ENCODE measurements around the gene SPATA13.
"Not testable (repeated sequence)": the region's sequence is repeated elsewhere in the genome, so short reads cannot be mapped to it uniquely, and the experiment has no call there.

The SPATA13 gene

DNA sequence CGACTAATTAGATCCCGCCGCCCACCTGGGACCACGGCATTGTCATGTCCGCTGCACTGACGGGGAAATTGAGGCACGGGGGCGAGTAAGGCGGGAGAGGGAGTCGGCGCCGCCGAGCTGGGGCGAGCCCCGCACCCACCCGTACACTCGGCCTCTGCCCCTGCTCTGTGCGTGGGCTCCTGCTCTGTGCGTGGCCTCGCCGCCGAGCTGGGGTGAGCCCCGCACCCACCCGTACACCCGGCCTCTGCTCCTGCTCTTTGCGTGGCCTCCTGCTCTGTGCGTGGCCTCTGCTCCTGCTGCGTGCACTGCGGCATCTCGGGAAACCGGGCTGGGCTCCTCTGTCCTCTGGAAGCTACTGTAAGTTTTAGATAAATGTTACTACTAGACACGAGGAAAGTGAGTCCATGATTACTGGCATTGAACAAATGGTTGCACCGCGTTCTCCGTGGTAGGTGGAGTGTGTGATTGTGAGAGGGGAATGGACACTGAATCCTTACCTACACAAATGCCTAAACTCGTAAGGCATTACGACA is 148.0 kb downstream of the SPATA13 start:
- peaks cover 5% of the 10 kb centered on the region for H3K27me3 Mint-ChIP-seq (ENCODE audit: low read depth)
- H3K36me3 Mint-ChIP-seq (ENCODE audit: low read depth) = peaks cover 18% of the 10 kb centered on the region
- peaks cover 17% of the 10 kb centered on the region for H3K4me1 Mint-ChIP-seq
- H3K27ac Mint-ChIP-seq = peak overlapping the region in 2 of 3 experiments; percentile 23 to 55
- no peak overlapping the region for H3K4me3 Mint-ChIP-seq
- H3K9me3 Mint-ChIP-seq = no peaks in the 10 kb centered on the region
- TF ChIP-seq, protein P1, sequence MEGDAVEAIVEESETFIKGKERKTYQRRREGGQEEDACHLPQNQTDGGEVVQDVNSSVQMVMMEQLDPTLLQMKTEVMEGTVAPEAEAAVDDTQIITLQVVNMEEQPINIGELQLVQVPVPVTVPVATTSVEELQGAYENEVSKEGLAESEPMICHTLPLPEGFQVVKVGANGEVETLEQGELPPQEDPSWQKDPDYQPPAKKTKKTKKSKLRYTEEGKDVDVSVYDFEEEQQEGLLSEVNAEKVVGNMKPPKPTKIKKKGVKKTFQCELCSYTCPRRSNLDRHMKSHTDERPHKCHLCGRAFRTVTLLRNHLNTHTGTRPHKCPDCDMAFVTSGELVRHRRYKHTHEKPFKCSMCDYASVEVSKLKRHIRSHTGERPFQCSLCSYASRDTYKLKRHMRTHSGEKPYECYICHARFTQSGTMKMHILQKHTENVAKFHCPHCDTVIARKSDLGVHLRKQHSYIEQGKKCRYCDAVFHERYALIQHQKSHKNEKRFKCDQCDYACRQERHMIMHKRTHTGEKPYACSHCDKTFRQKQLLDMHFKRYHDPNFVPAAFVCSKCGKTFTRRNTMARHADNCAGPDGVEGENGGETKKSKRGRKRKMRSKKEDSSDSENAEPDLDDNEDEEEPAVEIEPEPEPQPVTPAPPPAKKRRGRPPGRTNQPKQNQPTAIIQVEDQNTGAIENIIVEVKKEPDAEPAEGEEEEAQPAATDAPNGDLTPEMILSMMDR (IDR thresholded peaks at IDR 0.05; ENCODE audit: unreplicated experiment in 3 of 3) = no peak

DNA sequence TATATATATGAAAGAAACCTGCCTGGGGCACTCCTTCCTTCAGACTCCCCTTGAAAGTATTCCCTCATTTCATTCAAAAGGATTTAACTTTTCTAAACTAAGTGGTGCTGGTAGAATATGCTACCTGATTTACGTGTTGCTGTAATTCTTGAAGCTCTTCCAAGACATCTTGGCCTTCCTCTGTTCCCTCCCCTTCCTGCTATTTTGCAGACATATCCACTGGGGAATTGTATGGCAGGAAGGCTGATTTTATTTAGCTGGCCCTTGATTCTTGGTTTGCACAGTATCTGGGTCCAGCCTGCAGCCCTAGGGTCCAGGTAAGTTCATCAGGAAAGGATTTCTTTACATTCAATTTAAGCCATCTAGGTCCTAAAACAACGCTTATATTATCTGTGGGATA is 148.8 kb downstream of the SPATA13 start, which contains the start of gene C1QTNF9:
Gene C1QTNF9, plus strand, starts transcription at position 281 of the 400 bp plus-strand sequence. CDS start 6,424 bp downstream, outside the sequence.
- not testable (repeated sequence) for H3K27me3 Mint-ChIP-seq (ENCODE audit: low read depth); H3K9me3 Mint-ChIP-seq; H3K4me3 Mint-ChIP-seq
- H3K36me3 Mint-ChIP-seq (ENCODE audit: low read depth) = peaks cover 15% of the 10 kb centered on the region
- H3K4me1 Mint-ChIP-seq = peaks cover 17% of the 10 kb centered on the region
- H3K27ac Mint-ChIP-seq = peak within 1 kb of the TSS; percentile 13 to 55 (median 23)

DNA sequence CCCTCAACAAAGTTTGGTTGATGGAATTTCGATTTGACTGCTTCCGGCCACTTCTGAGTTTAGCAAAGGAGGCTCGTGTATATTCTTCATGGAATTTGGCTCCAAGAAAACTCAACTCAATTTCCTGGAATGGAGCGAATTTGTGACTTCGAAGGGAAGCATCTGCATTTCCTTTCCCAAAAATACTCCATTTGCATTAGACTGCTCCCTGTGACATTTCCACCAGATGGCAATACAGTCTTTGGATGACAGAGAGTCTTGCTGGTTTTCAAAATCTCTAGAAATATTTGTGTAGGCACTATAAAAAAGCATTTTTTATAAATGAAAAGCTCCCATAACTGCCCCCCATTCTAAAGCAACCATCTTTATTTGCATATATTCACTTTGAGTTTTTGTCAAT is 152.9 kb downstream of the SPATA13 start:
- no peak overlapping the region for H3K27ac Mint-ChIP-seq
- H3K36me3 Mint-ChIP-seq (ENCODE audit: low read depth) = peaks cover 4% of the 10 kb centered on the region
- H3K4me3 Mint-ChIP-seq = no peak overlapping the region
- peaks cover 3% of the 10 kb centered on the region for H3K9me3 Mint-ChIP-seq
- TF ChIP-seq, protein P1 (IDR thresholded peaks at IDR 0.05; ENCODE audit: unreplicated experiment in 3 of 3) = peak; percentile 21 to 33 (median 33)
- H3K4me1 Mint-ChIP-seq = peaks cover 10% of the 10 kb centered on the region
- peaks cover 5% of the 10 kb centered on the region for H3K27me3 Mint-ChIP-seq (ENCODE audit: low read depth)

GRCh38 chr13:24317835-24318234 is 157.3 kb downstream of the SPATA13 start:
- not testable (repeated sequence) for H3K4me3 Mint-ChIP-seq

GRCh38 chr13:24318878-24319277 is 158.4 kb downstream of the SPATA13 start:
- not testable (repeated sequence) for H3K4me1 Mint-ChIP-seq; H3K36me3 Mint-ChIP-seq (ENCODE audit: low read depth); H3K27ac Mint-ChIP-seq; H3K9me3 Mint-ChIP-seq; H3K27me3 Mint-ChIP-seq (ENCODE audit: low read depth); H3K4me3 Mint-ChIP-seq

More at GRCh38 chr13:24317835-24318234, 157.3 kb downstream of the SPATA13 start:
- not testable (repeated sequence) for H3K4me1 Mint-ChIP-seq; H3K27ac Mint-ChIP-seq; H3K36me3 Mint-ChIP-seq (ENCODE audit: low read depth); H3K9me3 Mint-ChIP-seq; H3K27me3 Mint-ChIP-seq (ENCODE audit: low read depth)

DNA sequence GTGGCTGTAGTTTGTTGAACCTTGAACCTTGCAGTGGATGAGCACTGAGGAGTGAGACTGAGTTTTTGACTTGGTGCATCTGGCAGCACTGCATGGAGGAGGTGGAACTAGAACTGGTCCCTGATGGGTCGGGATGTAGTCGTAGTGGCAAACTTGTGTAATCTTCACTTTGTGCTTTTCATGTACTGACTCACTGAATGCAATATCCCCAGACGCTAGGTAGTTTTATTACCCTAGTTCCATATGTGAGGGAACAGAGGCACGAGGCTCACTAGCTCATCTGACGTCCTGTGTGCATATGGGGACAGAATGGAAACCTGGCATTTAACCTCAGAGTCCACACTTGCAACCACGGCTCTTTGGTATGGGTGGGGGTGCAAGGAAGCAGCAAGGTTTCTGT is 159.1 kb downstream of the SPATA13 start:
- not testable (repeated sequence) for H3K4me1 Mint-ChIP-seq

DNA sequence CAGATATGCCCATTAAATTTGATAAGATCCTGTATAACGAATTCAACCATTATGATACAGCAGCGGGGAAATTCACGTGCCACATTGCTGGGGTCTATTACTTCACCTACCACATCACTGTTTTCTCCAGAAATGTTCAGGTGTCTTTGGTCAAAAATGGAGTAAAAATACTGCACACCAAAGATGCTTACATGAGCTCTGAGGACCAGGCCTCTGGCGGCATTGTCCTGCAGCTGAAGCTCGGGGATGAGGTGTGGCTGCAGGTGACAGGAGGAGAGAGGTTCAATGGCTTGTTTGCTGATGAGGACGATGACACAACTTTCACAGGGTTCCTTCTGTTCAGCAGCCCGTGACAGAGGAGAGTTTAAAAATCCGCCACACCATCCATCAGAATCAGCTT is 160.9 kb downstream of the SPATA13 start:
- H3K27ac Mint-ChIP-seq; H3K9me3 Mint-ChIP-seq; H3K4me3 Mint-ChIP-seq; H3K4me1 Mint-ChIP-seq; H3K36me3 Mint-ChIP-seq (ENCODE audit: low read depth): not testable (repeated sequence)
- H3K27me3 Mint-ChIP-seq (ENCODE audit: low read depth) = peaks cover 11% of the 10 kb centered on the region

More for the DNA sequence above, 159.1 kb downstream of the SPATA13 start:
- not testable (repeated sequence) for H3K27me3 Mint-ChIP-seq (ENCODE audit: low read depth); H3K4me3 Mint-ChIP-seq; H3K27ac Mint-ChIP-seq; H3K36me3 Mint-ChIP-seq (ENCODE audit: low read depth); H3K9me3 Mint-ChIP-seq

DNA sequence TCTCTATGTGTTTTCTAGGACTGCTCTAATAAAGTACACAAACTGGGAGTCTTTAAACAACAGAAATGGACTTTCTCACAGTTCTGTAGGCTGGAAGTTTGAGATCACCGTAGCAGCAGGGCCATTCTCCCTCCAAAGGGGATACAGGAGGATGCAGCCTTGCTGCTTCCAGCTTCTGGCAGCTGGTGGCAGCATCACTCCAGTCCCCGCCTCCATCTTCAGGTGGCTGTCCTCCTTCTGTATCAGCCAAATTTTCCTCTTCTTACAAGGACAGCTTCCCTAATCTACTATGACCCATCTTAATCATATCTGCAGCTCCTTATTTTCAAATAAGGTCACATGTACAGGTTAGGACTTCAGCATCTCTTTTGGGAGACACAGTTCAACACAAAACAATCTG is 161.9 kb downstream of the SPATA13 start:
- not testable (repeated sequence) for H3K4me3 Mint-ChIP-seq; H3K4me1 Mint-ChIP-seq; H3K9me3 Mint-ChIP-seq; H3K36me3 Mint-ChIP-seq (ENCODE audit: low read depth); H3K27ac Mint-ChIP-seq
- TF ChIP-seq, protein P1 (IDR thresholded peaks at IDR 0.05; ENCODE audit: unreplicated experiment in 3 of 3) = peak; percentile 21 to 37 (median 27)
- peaks cover 11% of the 10 kb centered on the region for H3K27me3 Mint-ChIP-seq (ENCODE audit: low read depth)
